HEK293 (cell line): ENCODE results near the gene SRRM5.

Source experiments
- CTCF ChIA-PET: fragments of 350-600 bp; formaldehyde crosslinking; extraction: SDS; loops from one replicate; lab custom pipeline; 2021; ENCODE audit warnings: antibody characterized with exemption; lab: Yijun Ruan, JAX
- POLR2A ChIA-PET: fragments of 300-600 bp; formaldehyde crosslinking; extraction: SDS; loops from one replicate; lab custom pipeline; 2020; ENCODE audit warnings: antibody characterized with exemption, inconsistent platforms; lab: Yijun Ruan, JAX
- H3K27ac ChIP-seq: fragments of 200-500 bp; sonication (Bioruptor generic); 2 replicates; pipeline ENCODE4 v1.5.1; 2014; ENCODE audit warnings: low read depth, low read length, control low read depth, inconsistent platforms; ENCODE audit errors: extremely low read depth
- H3K36me3 ChIP-seq, 2 experiments: fragments of 200-500 bp in 1 of 2; sonication (Bioruptor generic) in 1 of 2; 1 replicate in 1 of 2; 2 replicates in 1 of 2; pipeline ENCODE4 v1.5.1; 2014 to 2017; ENCODE audit warnings: inconsistent platforms in 2 of 2, low read length in 2 of 2; ENCODE audit not compliant: control insufficient read depth in 2 of 2, insufficient read depth in 1 of 2
- H3K4me1 ChIP-seq: fragments of 200-500 bp; sonication (Bioruptor generic); 2 replicates; pipeline ENCODE4 v1.5.1; 2014; ENCODE audit warnings: mild to moderate bottlenecking, low read length, inconsistent platforms; ENCODE audit not compliant: control insufficient read depth, insufficient read depth
- H3K4me3 ChIP-seq: 2 replicates; pipeline ENCODE4 v1.5.1; 2011; ENCODE audit warnings: low read depth, mild to moderate bottlenecking, control low read depth, low read length, moderate library complexity
- H3K9me3 ChIP-seq: fragments of 200-500 bp; sonication (Bioruptor generic); 2 replicates; pipeline ENCODE4 v1.5.1; 2014; ENCODE audit warnings: low read depth, low read length, inconsistent platforms; ENCODE audit not compliant: control insufficient read depth, insufficient read depth
- GLIS2 ChIP-seq: fragments of 450-650 bp; formaldehyde crosslinking; IDR thresholded peaks from 2 replicates; pipeline ENCODE4 v1.5.1; 2016; ENCODE audit warnings: missing biosample characterization, missing genetic modification characterization
- KLF17 ChIP-seq: fragments of 450-650 bp; formaldehyde crosslinking; IDR thresholded peaks from 2 replicates; pipeline ENCODE4 v1.5.1; 2016; ENCODE audit warnings: missing biosample characterization, missing genetic modification characterization
- WT1 ChIP-seq: fragments of 450-650 bp; formaldehyde crosslinking; IDR thresholded peaks from 2 replicates; pipeline ENCODE4 v1.5.1; 2016; ENCODE audit warnings: missing biosample characterization, missing genetic modification characterization
- ZBTB26 ChIP-seq: fragments of 450-650 bp; formaldehyde crosslinking; optimal IDR thresholded peaks from 2 replicates; pipeline ENCODE3; 2016; ENCODE audit warnings: missing biosample characterization, mild to moderate bottlenecking, missing genetic modification characterization
- ZNF211 ChIP-seq: fragments of 450-650 bp; formaldehyde crosslinking; IDR thresholded peaks from 2 replicates; pipeline ENCODE4 v1.5.1; 2016; ENCODE audit warnings: low read depth, missing biosample characterization, missing genetic modification characterization
- ZNF311 ChIP-seq: fragments of 450-650 bp; formaldehyde crosslinking; IDR thresholded peaks from 2 replicates; pipeline ENCODE4 v1.5.1; 2017; ENCODE audit warnings: missing biosample characterization, missing genetic modification characterization, borderline replicate concordance
- ZNF366 ChIP-seq: fragments of 450-650 bp; formaldehyde crosslinking; conservative IDR thresholded peaks from 2 replicates; pipeline ENCODE4 v1.5.1; 2016; ENCODE audit warnings: missing biosample characterization, missing genetic modification characterization
- ZNF404 ChIP-seq: fragments of 450-650 bp; formaldehyde crosslinking; IDR thresholded peaks from 2 replicates; pipeline ENCODE4 v1.5.1; 2017; ENCODE audit warnings: missing biosample characterization, missing genetic modification characterization
- ZNF580 ChIP-seq: fragments of 450-650 bp; formaldehyde crosslinking; IDR thresholded peaks from 2 replicates; pipeline ENCODE4 v1.5.1; 2016; ENCODE audit warnings: missing biosample characterization, missing genetic modification characterization
- ZNF610 ChIP-seq: fragments of 450-650 bp; formaldehyde crosslinking; IDR thresholded peaks from 2 replicates; pipeline ENCODE4 v1.5.1; 2016; ENCODE audit warnings: missing biosample characterization, missing genetic modification characterization, borderline replicate concordance
- ZNF621 ChIP-seq: fragments of 450-650 bp; formaldehyde crosslinking; IDR thresholded peaks from 2 replicates; pipeline ENCODE4 v1.5.1; 2017; ENCODE audit warnings: missing biosample characterization, missing genetic modification characterization
- ZNF639 ChIP-seq: fragments of 450-650 bp; formaldehyde crosslinking; IDR thresholded peaks from 2 replicates; pipeline ENCODE4 v1.5.1; 2016; ENCODE audit warnings: missing biosample characterization, missing genetic modification characterization
- ZNF645 ChIP-seq: fragments of 450-650 bp; formaldehyde crosslinking; IDR thresholded peaks from 2 replicates; pipeline ENCODE4; 2016; ENCODE audit warnings: missing biosample characterization, missing genetic modification characterization
- ZNF701 ChIP-seq: fragments of 450-650 bp; formaldehyde crosslinking; IDR thresholded peaks from 2 replicates; pipeline ENCODE4 v1.5.1; 2016; ENCODE audit warnings: missing biosample characterization, missing genetic modification characterization
- ZSCAN23 ChIP-seq: fragments of 450-650 bp; formaldehyde crosslinking; IDR thresholded peaks from 2 replicates; pipeline ENCODE4 v1.5.1; 2016; ENCODE audit warnings: missing biosample characterization, missing genetic modification characterization
- ZSCAN30 ChIP-seq: fragments of 450-650 bp; IDR thresholded peaks from 2 replicates; pipeline ENCODE4 v1.5.1; 2018; ENCODE audit warnings: missing biosample characterization, mild to moderate bottlenecking, missing genetic modification characterization, moderate library complexity

The SRRM5 gene

GRCh38 chr19:43563816-43564457, 48.0 kb upstream of the SRRM5 start:
- POLR2A ChIA-PET, result interaction anchor here (1.0 kb wide), 1 partner anchor 11 kb away, joined by 4 read pairs; the partner anchor contains the start of genes PINLYP and XRCC1
- Histone ChIP-seq H3K4me3 (no peak overlapping the region), H3K27ac (no peak overlapping the region), H3K4me1 (peaks cover 2% of the 10 kb centered on the region; the same call in 1 of the 2 replicates), H3K36me3 (peaks cover 41 to 86% of the 10 kb centered on the region in 2 experiments), H3K9me3 (no peaks in the 10 kb centered on the region; the same call in 1 of the 2 replicates)
- CTCF ChIA-PET, result interaction anchor here (0.6 to 12.5 kb wide), 3 partner anchors 8 to 117 kb away, joined by 3 to 167 read pairs (median 14); no protein-coding TSS in a partner anchor
- TF ChIP-seq ZSCAN23, result no peak
- TF ChIP-seq ZNF311 (tag by site-specific recombination), result no peak
- peak; percentile 36; the same call in 1 of the 2 replicates for TF ChIP-seq ZNF639
- peak; percentile 22; the same call in 1 of the 2 replicates for TF ChIP-seq ZSCAN30
- no peak for TF ChIP-seq ZNF621 (tag by site-specific recombination)
- no peak for TF ChIP-seq ZNF366 (tag by site-specific recombination)
- no peak for TF ChIP-seq ZNF701 (tag by site-specific recombination)

- no peak overlapping the region for H3K4me3 ChIP-seq
- H3K36me3 ChIP-seq, result peaks cover 42 to 83% of the 10 kb centered on the region in 2 experiments
- no peak for TF ChIP-seq WT1 (tag by site-specific recombination)
- TF ChIP-seq ZNF211 (tag by site-specific recombination), result no peak
- no peak for TF ChIP-seq ZNF610
- TF ChIP-seq ZNF580 (tag by site-specific recombination), result no peak
- TF ChIP-seq ZNF404 (tag by site-specific recombination), result no peak
- TF ChIP-seq GLIS2 (tag by site-specific recombination), result no peak
- H3K4me1 ChIP-seq, result peaks cover 2% of the 10 kb centered on the region; the same call in 1 of the 2 replicates
- no peaks in the 10 kb centered on the region; the same call in 1 of the 2 replicates for H3K9me3 ChIP-seq
- H3K27ac ChIP-seq, result no peak overlapping the region
- ChIA-PET POLR2A (interaction anchor here (0.6 to 3.2 kb wide), 2 partner anchors 31 to 596 kb away, joined by 3 to 10 read pairs; partner anchors contain the start of genes IRGQ and ZNF576), CTCF (interaction anchor here (0.6 to 12.5 kb wide), 5 partner anchors 9 to 118 kb away, joined by 3 to 167 read pairs (median 9); partner anchors contain the start of genes IRGQ and ZNF576)
Observed at GRCh38 chr19:43564800-43565199, 47.1 kb upstream of the SRRM5 start.

- no peaks in the 10 kb centered on the region; the same call in 1 of the 2 replicates for H3K9me3 ChIP-seq
- no peak overlapping the region for H3K4me3 ChIP-seq
- TF ChIP-seq ZBTB26 (tag by site-specific recombination) (peak; percentile 13), ZNF645 (tag by site-specific recombination) (no peak), KLF17 (tag by site-specific recombination) (no peak)
- H3K27ac ChIP-seq, result no peak overlapping the region
- H3K36me3 ChIP-seq, result peaks cover 28 to 78% of the 10 kb centered on the region in 2 experiments
- POLR2A ChIA-PET, result interaction anchor here (0.7 to 1.6 kb wide), 3 partner anchors 14 to 1707 kb away, joined by 3 to 4 read pairs (median 4); no protein-coding TSS in a partner anchor
- CTCF ChIA-PET, result interaction anchor here (0.6 to 12.5 kb wide), 4 partner anchors 8 to 198 kb away, joined by 3 to 167 read pairs (median 4); no protein-coding TSS in a partner anchor
- peaks cover 33% of the 10 kb centered on the region for H3K4me1 ChIP-seq
Observed at GRCh38 chr19:43569657-43570056, 42.2 kb upstream of the SRRM5 start.
